Nephron progenitor cell (in vitro differentiated cells): ENCODE results near the gene LRRC41.
A peak's percentile ranks its signal among the peaks of the same experiment; 100 is the strongest.
"Not testable (repeated sequence)": the region's sequence is repeated elsewhere in the genome, so short reads cannot be mapped to it uniquely, and the experiment has no call there.

Experiments
- DNase-seq: peaks from one replicate; pipeline ENCODE4 v3.0.0; 2021
- H3K27ac Mint-ChIP-seq: 2 replicates; pipeline ENCODE4 v1.8.0; 2021; ENCODE audit warnings: mild to moderate bottlenecking, moderate library complexity, mixed read lengths
- H3K27me3 Mint-ChIP-seq: 2 replicates; pipeline ENCODE4 v1.8.0; 2021; ENCODE audit warnings: mild to moderate bottlenecking, low read depth, mixed read lengths; ENCODE audit not compliant: poor library complexity
- H3K36me3 Mint-ChIP-seq: 2 replicates; pipeline ENCODE4 v1.8.0; 2021; ENCODE audit warnings: low read depth, mixed read lengths
- H3K4me1 Mint-ChIP-seq: 2 replicates; pipeline ENCODE4 v1.8.0; 2021; ENCODE audit warnings: mixed read lengths
- H3K4me3 Mint-ChIP-seq: 2 replicates; pipeline ENCODE4 v1.8.0; 2021; ENCODE audit warnings: mild to moderate bottlenecking, moderate library complexity, mixed read lengths
- H3K9me3 Mint-ChIP-seq: 2 replicates; pipeline ENCODE4 v1.8.0; 2021; ENCODE audit warnings: mild to moderate bottlenecking, moderate library complexity, mixed read lengths
- CTCF ChIP-seq: fragments of 200-600 bp; sonication (generic); IDR thresholded peaks from 2 replicates; pipeline ENCODE4 v1.5.0; 2021; ENCODE audit warnings: antibody characterized with exemption

Gene LRRC41

GRCh38 chr1:46256523-46256922, 46.9 kb downstream of the LRRC41 start:
- no peak overlapping the region for H3K27ac Mint-ChIP-seq
- H3K4me1 Mint-ChIP-seq = peaks cover 6% of the 10 kb centered on the region
- peaks cover 59% of the 10 kb centered on the region for H3K36me3 Mint-ChIP-seq
- H3K4me3 Mint-ChIP-seq = no peak overlapping the region
- H3K27me3 Mint-ChIP-seq = no peaks in the 10 kb centered on the region
- no peak for TF ChIP-seq CTCF
- no peak for DNase-seq
- no peaks in the 10 kb centered on the region for H3K9me3 Mint-ChIP-seq

GRCh38 chr1:46254668-46255067, 48.7 kb downstream of the LRRC41 start:
- peaks cover 9% of the 10 kb centered on the region for H3K4me1 Mint-ChIP-seq
- no peak for TF ChIP-seq CTCF
- DNase-seq = no peak
- H3K9me3 Mint-ChIP-seq = no peaks in the 10 kb centered on the region
- H3K27ac Mint-ChIP-seq = peak overlapping the region; percentile 21
- peaks cover 56% of the 10 kb centered on the region for H3K36me3 Mint-ChIP-seq
- H3K4me3 Mint-ChIP-seq = no peak overlapping the region
- H3K27me3 Mint-ChIP-seq = no peaks in the 10 kb centered on the region

- Mint-ChIP-seq H3K4me1 (peaks cover 36% of the 10 kb centered on the region), H3K27me3 (no peaks in the 10 kb centered on the region), H3K27ac (peak overlapping the region; percentile 95), H3K4me3 (peak overlapping the region; percentile 97), H3K36me3 (peaks cover 33% of the 10 kb centered on the region), H3K9me3 (peaks cover 4% of the 10 kb centered on the region)
- TF ChIP-seq CTCF = peak; percentile 19
- DNase-seq = peak; percentile 32
These were observed 55.1 kb downstream of the LRRC41 start for GRCh38 chr1:46248122-46248920.

- Mint-ChIP-seq H3K4me1 (peaks cover 34% of the 10 kb centered on the region), H3K27me3 (no peaks in the 10 kb centered on the region), H3K27ac (peak within 1 kb of the TSS; percentile 96), H3K9me3 (peaks cover 10% of the 10 kb centered on the region), H3K36me3 (peaks cover 26% of the 10 kb centered on the region), H3K4me3 (peak within 1 kb of the TSS; percentile 97)
- DNase-seq = peak; percentile 97
- no peak for TF ChIP-seq CTCF
These were observed 55.8 kb downstream of the LRRC41 start, which contains the start of gene RAD54L for GRCh38 chr1:46247436-46248121. Gene RAD54L, plus strand, starts transcription at chr1:46247763. Its CDS starts 643 bp downstream, at chr1:46248406.

- Mint-ChIP-seq H3K36me3 (peaks cover 18% of the 10 kb centered on the region), H3K27me3 (no peaks in the 10 kb centered on the region), H3K27ac (peak overlapping the region; percentile 96), H3K9me3 (peaks cover 10% of the 10 kb centered on the region), H3K4me3 (peak overlapping the region; percentile 97), H3K4me1 (peaks cover 29% of the 10 kb centered on the region)
- TF ChIP-seq CTCF = no peak
- no peak for DNase-seq
These were observed 56.6 kb downstream of the LRRC41 start for GRCh38 chr1:46246548-46247435.

- DNase-seq, H3K9me3 Mint-ChIP-seq, H3K27me3 Mint-ChIP-seq, H3K4me3 Mint-ChIP-seq, H3K27ac Mint-ChIP-seq: not testable (repeated sequence)
- Mint-ChIP-seq H3K4me1 (peaks cover 29% of the 10 kb centered on the region), H3K36me3 (peaks cover 11% of the 10 kb centered on the region)
These were observed 57.3 kb downstream of the LRRC41 start for GRCh38 chr1:46246136-46246535.
